WERI-Rb-1 (cell line): ENCODE measurements around the gene NPHP4.

Experiments used
- DNase-seq: peaks from one replicate; pipeline ENCODE4 v3.0.0-alpha.2; 2020
- H3K27ac ChIP-seq: fragments of 250-450 bp; sonication (Bioruptor Pico); 2 replicates; pipeline ENCODE4 v1.5.1; 2020; ENCODE audit warnings: mild to moderate bottlenecking, moderate library complexity
- H3K27me3 ChIP-seq: fragments of 250-450 bp; sonication (Bioruptor Pico); 2 replicates; pipeline ENCODE4 v1.5.1; 2021; ENCODE audit warnings: mild to moderate bottlenecking, low read depth, moderate library complexity; ENCODE audit not compliant: insufficient read depth, severe bottlenecking
- H3K36me3 ChIP-seq: fragments of 250-450 bp; sonication (Bioruptor Pico); 2 replicates; pipeline ENCODE4 v1.5.1; 2020; ENCODE audit warnings: mild to moderate bottlenecking, moderate library complexity
- H3K4me3 ChIP-seq: 2 replicates; pipeline ENCODE4 v1.5.1; 2011; ENCODE audit warnings: low read depth, mild to moderate bottlenecking, control low read depth, low read length
- H3K9me3 ChIP-seq: fragments of 250-450 bp; sonication (Bioruptor Pico); 2 replicates; pipeline ENCODE4 v1.5.1; 2021; ENCODE audit warnings: mild to moderate bottlenecking, moderate library complexity; ENCODE audit not compliant: severe bottlenecking
- TF ChIP-seq, protein P1 (sequence below): IDR thresholded peaks from 2 replicates; pipeline ENCODE4 v1.5.1; 2011; ENCODE audit warnings: low read depth, mild to moderate bottlenecking, control low read depth, inconsistent platforms, low read length

The NPHP4 gene

DNA sequence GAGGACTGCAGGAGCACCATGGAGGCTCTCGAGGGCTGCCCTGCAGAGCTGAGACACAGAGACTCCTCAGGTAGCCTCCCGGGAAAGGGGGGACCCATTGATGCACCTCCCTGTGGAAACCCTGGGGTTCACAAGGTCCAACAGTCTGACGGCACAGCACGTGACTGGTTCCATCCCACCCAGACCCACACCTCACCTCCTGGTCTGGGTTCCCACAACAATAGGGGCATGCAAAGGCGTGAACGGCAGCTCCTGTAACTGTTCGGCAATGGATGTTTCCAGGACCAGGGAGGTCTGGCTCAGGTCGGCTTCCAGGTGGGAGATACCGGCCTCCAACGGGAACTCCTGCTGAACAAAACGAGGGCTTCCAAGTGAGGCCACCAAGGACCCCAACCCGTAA, 86.8 kb downstream of the NPHP4 start:
- Histone ChIP-seq H3K27ac (no peak overlapping the region), H3K36me3 (peaks cover 46% of the 10 kb centered on the region), H3K9me3 (no peaks in the 10 kb centered on the region), H3K27me3 (no peaks in the 10 kb centered on the region), H3K4me3 (no peak overlapping the region)
- TF ChIP-seq, protein P1, sequence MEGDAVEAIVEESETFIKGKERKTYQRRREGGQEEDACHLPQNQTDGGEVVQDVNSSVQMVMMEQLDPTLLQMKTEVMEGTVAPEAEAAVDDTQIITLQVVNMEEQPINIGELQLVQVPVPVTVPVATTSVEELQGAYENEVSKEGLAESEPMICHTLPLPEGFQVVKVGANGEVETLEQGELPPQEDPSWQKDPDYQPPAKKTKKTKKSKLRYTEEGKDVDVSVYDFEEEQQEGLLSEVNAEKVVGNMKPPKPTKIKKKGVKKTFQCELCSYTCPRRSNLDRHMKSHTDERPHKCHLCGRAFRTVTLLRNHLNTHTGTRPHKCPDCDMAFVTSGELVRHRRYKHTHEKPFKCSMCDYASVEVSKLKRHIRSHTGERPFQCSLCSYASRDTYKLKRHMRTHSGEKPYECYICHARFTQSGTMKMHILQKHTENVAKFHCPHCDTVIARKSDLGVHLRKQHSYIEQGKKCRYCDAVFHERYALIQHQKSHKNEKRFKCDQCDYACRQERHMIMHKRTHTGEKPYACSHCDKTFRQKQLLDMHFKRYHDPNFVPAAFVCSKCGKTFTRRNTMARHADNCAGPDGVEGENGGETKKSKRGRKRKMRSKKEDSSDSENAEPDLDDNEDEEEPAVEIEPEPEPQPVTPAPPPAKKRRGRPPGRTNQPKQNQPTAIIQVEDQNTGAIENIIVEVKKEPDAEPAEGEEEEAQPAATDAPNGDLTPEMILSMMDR = no peak
- no peak for DNase-seq

DNA sequence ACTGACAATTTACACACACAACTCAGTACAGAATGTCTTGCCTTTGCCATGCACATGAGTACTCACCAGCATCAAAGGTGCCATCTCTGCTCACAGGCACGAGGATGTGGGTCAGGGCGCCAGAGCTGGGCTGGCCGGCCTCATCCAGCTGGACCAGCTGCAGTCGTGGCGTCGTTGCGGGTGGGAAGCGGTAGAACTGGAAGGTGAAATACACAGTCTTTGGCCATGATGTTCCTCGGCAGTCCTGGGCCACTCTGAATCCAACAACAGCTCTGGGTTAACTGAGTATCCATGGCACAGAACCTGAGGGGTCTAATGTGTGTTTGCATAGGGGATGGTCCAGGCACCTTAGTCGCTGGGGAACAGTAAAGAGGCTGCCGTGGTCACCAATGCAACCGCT, 87.7 kb downstream of the NPHP4 start:
- Histone ChIP-seq H3K9me3 (no peaks in the 10 kb centered on the region), H3K4me3 (no peak overlapping the region), H3K27me3 (no peaks in the 10 kb centered on the region), H3K27ac (no peak overlapping the region), H3K36me3 (peaks cover 46% of the 10 kb centered on the region)
- no peak for DNase-seq
- TF ChIP-seq, protein P1 = no peak

DNA sequence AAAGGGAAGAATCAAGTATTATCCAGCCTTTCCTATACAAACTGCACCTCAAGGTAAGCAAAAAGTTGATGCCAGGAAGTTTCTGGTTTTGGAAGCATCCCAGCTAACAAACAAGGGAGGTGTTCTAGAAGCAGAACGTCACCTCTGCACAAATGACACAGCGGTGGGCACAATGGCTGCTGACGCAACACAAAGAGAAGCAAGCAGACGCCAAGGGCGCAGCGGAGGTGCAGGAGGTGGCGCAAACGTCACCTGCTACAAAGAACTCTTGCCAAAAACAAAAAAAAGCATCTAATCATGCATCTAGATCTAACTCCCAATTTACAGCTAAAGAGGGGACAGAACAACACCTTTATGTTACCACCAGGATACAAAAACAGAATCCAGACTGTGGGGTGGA, 88.5 kb downstream of the NPHP4 start:
- H3K27me3 ChIP-seq = no peaks in the 10 kb centered on the region
- no peak overlapping the region for H3K27ac ChIP-seq
- H3K4me3 ChIP-seq = no peak overlapping the region
- TF ChIP-seq, protein P1 = no peak
- H3K9me3 ChIP-seq = no peaks in the 10 kb centered on the region
- no peak for DNase-seq
- H3K36me3 ChIP-seq = peaks cover 46% of the 10 kb centered on the region

DNA sequence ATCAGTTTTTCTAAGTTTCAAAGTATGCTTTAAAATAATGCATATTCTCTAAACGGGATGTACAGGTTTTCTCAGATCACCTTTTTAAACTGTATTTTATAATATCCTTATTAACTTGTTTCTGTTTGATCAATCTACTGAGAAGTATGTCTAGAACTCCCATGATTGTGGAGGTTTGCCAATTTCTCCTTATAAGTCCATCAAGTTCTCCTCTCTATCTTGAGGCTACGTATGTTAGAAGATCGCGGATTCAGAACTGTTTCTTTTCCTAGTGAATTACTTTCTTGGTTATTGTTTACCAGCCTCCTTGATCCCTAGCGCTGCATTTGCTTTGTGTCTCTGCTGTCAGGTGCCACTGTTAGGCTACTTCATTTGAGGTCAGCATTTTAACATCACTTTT, 89.2 kb downstream of the NPHP4 start:
- no peaks in the 10 kb centered on the region for H3K27me3 ChIP-seq
- H3K9me3 ChIP-seq = no peaks in the 10 kb centered on the region
- peaks cover 46% of the 10 kb centered on the region for H3K36me3 ChIP-seq
- no peak overlapping the region for H3K4me3 ChIP-seq
- H3K27ac ChIP-seq = no peak overlapping the region
- TF ChIP-seq, protein P1 = no peak
- DNase-seq = no peak

DNA sequence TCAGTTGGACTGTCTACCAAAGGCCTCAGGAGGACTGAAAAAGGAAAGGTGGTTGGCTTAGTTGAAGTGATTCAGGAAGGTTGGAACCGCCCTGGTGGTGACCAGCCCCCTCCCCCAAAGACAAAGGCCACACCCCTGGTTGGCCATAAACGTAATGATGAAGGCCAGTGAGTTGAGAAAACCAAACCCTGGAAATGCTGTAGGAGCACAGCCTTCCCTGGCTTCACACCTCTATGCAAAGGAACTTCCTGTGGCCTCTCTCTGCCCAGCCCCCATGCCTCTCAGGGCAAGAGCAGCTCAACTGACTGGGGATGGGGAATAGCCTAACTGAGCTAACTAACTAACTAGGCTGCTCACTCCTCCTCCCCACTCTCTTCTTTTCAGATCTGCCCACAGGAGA, 90.4 kb downstream of the NPHP4 start:
- Histone ChIP-seq H3K36me3 (peaks cover 48% of the 10 kb centered on the region), H3K27me3 (no peaks in the 10 kb centered on the region), H3K4me3 (no peak overlapping the region), H3K27ac (no peak overlapping the region), H3K9me3 (no peaks in the 10 kb centered on the region)
- DNase-seq = no peak
- TF ChIP-seq, protein P1 = no peak

DNA sequence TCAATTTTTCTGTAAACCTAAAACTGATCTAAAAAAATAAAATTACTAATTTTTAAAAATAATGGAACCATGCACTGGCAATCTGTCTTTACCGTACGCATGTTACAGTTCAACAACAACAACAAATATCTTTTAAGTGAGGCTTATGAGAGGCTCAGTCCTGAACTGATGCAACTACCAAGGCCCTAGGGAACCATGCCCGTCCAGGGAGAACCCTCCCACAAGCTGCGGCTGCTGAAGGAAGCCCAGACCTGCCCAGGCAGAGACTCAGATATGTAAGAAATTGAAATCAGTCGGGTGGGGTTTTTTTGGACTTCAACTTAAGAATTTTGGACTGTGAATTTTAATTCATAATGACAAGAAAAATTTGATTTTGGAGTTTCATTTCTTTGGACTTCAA, 91.1 kb downstream of the NPHP4 start:
- TF ChIP-seq, protein P1 = no peak
- H3K27ac ChIP-seq = no peak overlapping the region
- H3K9me3 ChIP-seq = no peaks in the 10 kb centered on the region
- H3K36me3 ChIP-seq = peaks cover 47% of the 10 kb centered on the region
- H3K4me3 ChIP-seq = no peak overlapping the region
- no peaks in the 10 kb centered on the region for H3K27me3 ChIP-seq
- no peak for DNase-seq
